GM20431 (cell line): ENCODE results near the gene ARSD.

Experiments used
- in situ Hi-C: fragments of 300-500 bp; cut with MseI, MboI; formaldehyde crosslinking; loops from one replicate; pipeline ENCODE4 v1.15.0; 2020; ENCODE audit warnings: low sequenced_read_pairs; ENCODE audit not compliant: unreplicated experiment

Gene ARSD

DNA sequence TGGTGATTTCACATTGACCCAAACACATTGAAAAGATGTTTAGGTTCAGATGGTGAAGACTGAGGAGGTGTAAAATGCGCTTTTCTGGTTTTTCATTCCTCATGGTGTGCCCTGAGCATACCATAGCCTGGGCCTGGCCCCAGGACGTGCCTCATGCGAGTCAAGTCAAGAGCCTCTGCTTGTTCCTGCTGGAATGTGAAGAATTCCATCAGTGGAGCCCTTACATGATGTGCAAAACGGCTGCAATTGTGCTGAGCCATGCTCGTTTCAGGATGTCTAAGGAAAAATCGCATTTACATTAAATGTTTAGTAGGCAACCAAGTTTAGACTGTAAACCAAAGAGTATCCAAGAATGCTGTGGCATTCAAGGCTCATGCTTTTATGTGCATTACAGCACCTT is 65.5 kb downstream of the ARSD start:
- in situ Hi-C loops, result no loop called here

DNA sequence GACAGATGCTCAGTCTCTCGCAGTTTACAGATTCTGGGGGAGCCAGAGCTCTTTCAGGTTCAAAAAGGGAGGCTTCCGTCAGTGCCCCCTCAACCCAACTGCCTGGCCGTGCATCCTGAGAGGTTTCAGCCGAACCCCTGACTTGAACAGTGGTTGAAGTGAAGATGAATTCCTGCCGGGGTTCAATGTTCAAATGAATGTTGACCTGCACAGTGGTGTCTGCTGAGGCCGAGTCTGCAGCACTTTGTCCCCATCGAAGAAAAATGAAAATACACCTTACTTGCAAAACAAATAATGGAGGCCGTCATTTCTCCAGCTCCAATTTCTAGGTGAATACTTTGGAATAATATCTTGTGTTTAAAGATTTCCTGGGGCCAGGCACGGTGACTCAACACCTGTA is 66.7 kb downstream of the ARSD start:
- in situ Hi-C loops, result no loop called here

DNA sequence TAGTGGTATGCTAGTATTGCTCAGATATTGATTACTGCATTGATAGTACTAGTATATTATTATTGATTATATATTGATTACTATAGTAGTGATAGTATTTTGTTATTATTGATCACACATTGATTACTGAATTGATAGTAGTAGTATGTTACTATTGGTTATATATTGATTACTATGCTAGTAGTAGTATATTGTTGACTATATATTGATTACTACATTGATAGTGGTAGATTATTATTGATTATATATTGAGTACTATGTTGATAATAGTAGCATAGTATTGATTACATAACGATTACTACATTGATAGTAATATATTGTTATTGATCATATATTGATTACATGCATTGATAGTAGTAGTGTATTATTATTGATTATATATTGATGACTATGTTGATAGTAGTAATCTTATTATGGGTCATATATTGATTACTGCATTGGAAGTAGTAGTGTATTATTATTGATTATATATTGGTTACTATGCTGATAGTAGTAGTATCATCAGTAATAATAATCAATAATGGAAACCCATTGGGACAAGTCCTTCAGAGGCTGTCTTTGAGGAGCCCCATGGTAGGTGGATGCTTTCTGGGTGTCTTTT is 69.8 kb downstream of the ARSD start:
- in situ Hi-C loops, result no loop called here

DNA sequence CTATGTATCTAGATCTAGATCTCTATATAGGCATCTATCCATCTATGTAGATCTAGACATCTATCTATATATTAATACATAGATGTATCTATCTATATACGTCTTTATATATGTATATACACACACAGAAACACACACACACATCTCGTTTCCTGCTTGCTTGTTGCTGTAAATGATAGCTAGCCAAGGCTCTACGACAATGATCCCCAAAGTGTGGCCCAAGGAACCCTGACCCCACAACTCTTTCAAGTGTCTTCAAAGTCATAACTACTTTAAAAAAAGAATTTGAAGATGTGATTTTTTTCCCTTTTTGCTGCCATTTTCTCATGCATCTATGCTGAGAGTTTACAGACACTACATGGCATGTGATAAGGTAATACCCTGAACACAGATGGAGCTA is 71.6 kb downstream of the ARSD start:
- in situ Hi-C loops, result no loop called here

DNA sequence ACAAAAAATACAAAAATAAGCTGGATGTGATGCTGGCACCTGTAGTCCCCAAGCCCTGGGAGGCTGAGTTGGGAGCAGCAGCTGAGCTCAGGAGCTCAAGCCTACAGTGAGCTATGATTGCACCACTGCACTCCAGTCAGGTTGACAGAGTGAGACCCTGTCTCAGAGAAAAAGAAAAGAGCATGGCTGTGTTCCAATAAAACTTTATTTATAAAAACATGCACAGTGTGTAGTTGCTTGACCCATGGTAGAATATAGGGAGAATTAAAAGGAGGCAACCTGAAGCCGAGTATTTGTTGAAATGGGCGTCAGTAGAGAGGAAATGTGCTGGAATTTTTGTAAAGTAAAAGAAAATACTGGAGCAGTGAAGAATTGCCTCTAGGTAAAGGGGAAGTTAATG is 73.4 kb downstream of the ARSD start:
- in situ Hi-C loops, result no loop called here

DNA sequence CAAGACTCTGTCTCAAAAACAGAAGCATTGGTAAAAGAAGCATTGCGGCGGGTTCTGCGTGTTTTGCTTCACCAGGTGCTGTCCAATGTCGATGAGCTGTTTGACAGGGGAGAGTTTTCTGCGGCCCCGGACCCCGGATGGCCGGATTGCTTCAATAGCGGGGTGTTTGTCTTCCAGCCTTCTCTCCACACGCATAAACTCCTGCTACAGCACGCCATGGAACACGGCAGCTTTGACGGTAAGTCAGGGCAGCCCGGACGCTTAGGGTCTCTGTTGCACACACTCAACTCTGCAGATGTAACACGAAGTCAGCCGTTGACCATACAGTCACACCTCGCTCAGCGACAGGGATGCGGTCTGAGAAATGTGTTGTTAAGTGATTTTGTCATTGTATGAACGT is 74.2 kb downstream of the ARSD start:
- in situ Hi-C loops, result no loop called here
